Hepatocyte (in vitro differentiated cells): Measurements from ENCODE around the gene CRELD2. TPM values are rescaled to one million over a fixed set of nuclear protein-coding genes. Genes with fewer than 3 reads are reported as not detected.

ENCODE experiments used
- DNase-seq: peaks from one replicate; pipeline ENCODE4 v3.0.0-alpha.2; 2016; ENCODE audit warnings: low spot score
- H2AFZ ChIP-seq: fragments of 200-600 bp; sonication (generic); 2 replicates; pipeline ENCODE4 v1.6.0; 2016; ENCODE audit warnings: antibody characterized with exemption, mild to moderate bottlenecking
- H3K27ac ChIP-seq: fragments of 200-600 bp; sonication (generic); 2 replicates; pipeline ENCODE4 v1.5.1; 2016; ENCODE audit warnings: mild to moderate bottlenecking
- H3K27me3 ChIP-seq: fragments of 200-600 bp; sonication (generic); 2 replicates; pipeline ENCODE4 v1.6.1; 2016
- H3K36me3 ChIP-seq: fragments of 200-600 bp; sonication (generic); replicated peaks from 2 replicates; pipeline ENCODE4 v1.5.1; 2016; ENCODE audit warnings: low read depth; ENCODE audit not compliant: insufficient read depth
- H3K4me1 ChIP-seq: fragments of 200-600 bp; sonication (generic); 2 replicates; pipeline ENCODE4 v1.5.1; 2016; ENCODE audit warnings: mild to moderate bottlenecking, moderate library complexity; ENCODE audit not compliant: insufficient read depth
- H3K4me2 ChIP-seq: fragments of 200-600 bp; sonication (generic); 2 replicates; pipeline ENCODE4 v1.6.0; 2016
- H3K4me3 ChIP-seq: fragments of 200-600 bp; sonication (generic); 2 replicates; pipeline ENCODE4 v1.5.1; 2016; ENCODE audit warnings: mild to moderate bottlenecking
- H3K79me2 ChIP-seq: fragments of 200-600 bp; sonication (generic); 2 replicates; pipeline ENCODE4 v1.6.0; 2017; ENCODE audit warnings: mild to moderate bottlenecking
- H3K9me2 ChIP-seq: fragments of 200-600 bp; sonication (generic); replicated peaks from 2 replicates; pipeline ENCODE4 v1.6.0; 2017; ENCODE audit warnings: mild to moderate bottlenecking; ENCODE audit not compliant: insufficient read depth
- H3K9me3 ChIP-seq: fragments of 200-600 bp; sonication (generic); 2 replicates; pipeline ENCODE4 v1.5.1; 2016; ENCODE audit warnings: low read depth, mild to moderate bottlenecking
- H4K20me1 ChIP-seq: fragments of 200-600 bp; sonication (generic); 2 replicates; pipeline ENCODE4 v1.6.0; 2016; ENCODE audit warnings: mild to moderate bottlenecking; ENCODE audit not compliant: insufficient read depth, poor library complexity, severe bottlenecking
- CTCF ChIP-seq: fragments of 200-600 bp; sonication (generic); IDR thresholded peaks from 2 replicates; pipeline ENCODE4 v1.5.1; 2016; ENCODE audit warnings: antibody characterized with exemption, mild to moderate bottlenecking; ENCODE audit not compliant: poor library complexity
- EZH2 ChIP-seq: fragments of 200-600 bp; sonication (generic); IDR thresholded peaks from 2 replicates; pipeline ENCODE4 v1.6.1; 2016; ENCODE audit warnings: antibody characterized with exemption, mild to moderate bottlenecking, borderline replicate concordance
- EZH2phosphoT487 ChIP-seq: fragments of 200-600 bp; sonication (generic); IDR thresholded peaks from one replicate; pipeline ENCODE4 v1.6.1; 2018; ENCODE audit warnings: antibody characterized with exemption, mild to moderate bottlenecking, low read depth, moderate library complexity; ENCODE audit not compliant: unreplicated experiment, severe bottlenecking
- WGBS: methylation state at CpG from one replicate; pipeline ENCODE4 v1.1.6; 2016; ENCODE audit warnings: low lambda C conversion rate; ENCODE audit errors: missing lambda C conversion rate; 5-methylcytosine and 5-hydroxymethylcytosine counted together
- polyA plus RNA-seq: library from polyadenylated mRNA; unstranded; fragments of >200 nt; fragmentation: Nextera tagmentation; extraction: Ambion mirVana; gene quantifications from 2 replicates; pipeline ENCODE4 v1.2.1, GENCODE V29; 2016
- total RNA-seq: library from RNA; depleted of rRNA; stranded (reverse); fragments of >200 nt; gene quantifications from 2 replicates; pipeline ENCODE4 v1.2.3, GENCODE V29; 2014

The CRELD2 gene
- total and polyA plus RNA-seq, 2 experiments from 2014 or later, result 79.7 to 129 TPM

- Histone ChIP-seq H3K4me2 (peak overlapping the region; percentile 68), H3K79me2 (no peaks in the 10 kb centered on the region), H3K4me1 (peaks cover 24% of the 10 kb centered on the region), H3K9me2 (no peaks in the 10 kb centered on the region), H3K36me3 (no peaks in the 10 kb centered on the region), H3K9me3 (no peaks in the 10 kb centered on the region), H4K20me1 (no peaks in the 10 kb centered on the region), H2AFZ (no peak overlapping the region), H3K27me3 (no peaks in the 10 kb centered on the region), H3K4me3 (no peak overlapping the region), H3K27ac (peak overlapping the region; percentile 89)
- WGBS, result 44% methylated on average over 17 of the region's 56 CpGs
- TF ChIP-seq EZH2phosphoT487 (no peak), CTCF (no peak), EZH2 (no peak)
- DNase-seq, result peak; percentile 91
Observed at GRCh38 chr22:49934891-49935557, 16.6 kb downstream of the CRELD2 start.

GRCh38 chr22:49935561-49935960 lies 17.1 kb downstream of the CRELD2 start:
- WGBS, result no CpG with 5 or more reads among the region's 16 CpGs

GRCh38 chr22:49936018-49936972 lies 17.9 kb downstream of the CRELD2 start:
- H3K4me2 ChIP-seq, result peak overlapping the region; percentile 68
- H3K27ac ChIP-seq, result peak overlapping the region; percentile 73
- H3K4me1 ChIP-seq, result peaks cover 22% of the 10 kb centered on the region
- H3K9me3 ChIP-seq, result no peaks in the 10 kb centered on the region
- WGBS, result 30% methylated on average over 12 of the region's 52 CpGs
- no peaks in the 10 kb centered on the region for H3K9me2 ChIP-seq
- H3K4me3 ChIP-seq, result no peak overlapping the region
- no peaks in the 10 kb centered on the region for H4K20me1 ChIP-seq
- H3K27me3 ChIP-seq, result no peaks in the 10 kb centered on the region
- H3K79me2 ChIP-seq, result no peaks in the 10 kb centered on the region
- no peak overlapping the region for H2AFZ ChIP-seq
- peak; percentile 96 for DNase-seq
- no peaks in the 10 kb centered on the region for H3K36me3 ChIP-seq
- TF ChIP-seq CTCF, result no peak

More at GRCh38 chr22:49935561-49935960, 17.1 kb downstream of the CRELD2 start:
- peak overlapping the region; percentile 68 for H3K4me2 ChIP-seq
- no peaks in the 10 kb centered on the region for H3K79me2 ChIP-seq
- H3K4me1 ChIP-seq, result peaks cover 24% of the 10 kb centered on the region
- H3K36me3 ChIP-seq, result no peaks in the 10 kb centered on the region
- H3K9me2 ChIP-seq, result no peaks in the 10 kb centered on the region
- no peaks in the 10 kb centered on the region for H4K20me1 ChIP-seq
- H3K27ac ChIP-seq, result peak overlapping the region; percentile 73
- no peak overlapping the region for H2AFZ ChIP-seq
- H3K4me3 ChIP-seq, result no peak overlapping the region
- no peaks in the 10 kb centered on the region for H3K27me3 ChIP-seq
- no peak for TF ChIP-seq CTCF
- TF ChIP-seq EZH2, result no peak
- DNase-seq, result peak; percentile 46
- H3K9me3 ChIP-seq, result no peaks in the 10 kb centered on the region
